B cell (primary cell): ENCODE results near the gene AP1M2. TPM values are rescaled to one million over a fixed set of nuclear protein-coding genes. Genes with fewer than 3 reads are reported as not detected.

Experiments used
- ATAC-seq: fragments of 200-7000 bp; cut with Tn5 transposase; one replicate; pipeline ENCODE4 v1.10.0; 2021; ENCODE audit warnings: low read depth, mild to moderate bottlenecking, moderate number of reproducible peaks, moderate library complexity
- CTCF ChIA-PET: fragments of 350-600 bp; sonication (Branson Sonifier 250); formaldehyde crosslinking; loops from one replicate; lab custom pipeline; 2021; ENCODE audit warnings: antibody characterized with exemption, inconsistent platforms; lab: Charles Lee
- POLR2A ChIA-PET: fragments of 350-600 bp; sonication (Branson Sonifier 250); formaldehyde crosslinking; loops from one replicate; lab custom pipeline; 2021; ENCODE audit warnings: antibody characterized with exemption; lab: Charles Lee
- DNase-seq: peaks from one replicate; pipeline ENCODE4 v3.0.0; 2013
- H2AFZ ChIP-seq: 2 replicates; pipeline ENCODE4 v1.6.1; 2012; ENCODE audit warnings: mild to moderate bottlenecking, low read depth, low read length; ENCODE audit not compliant: insufficient read depth, poor library complexity, severe bottlenecking
- H3K27ac ChIP-seq, 2 donors: 1 replicate in 1 of 2; 2 replicates in 1 of 2; pipeline ENCODE4 v1.5.1; 2012 to 2013; ENCODE audit warnings: low read length in 2 of 2, mild to moderate bottlenecking in 2 of 2, moderate library complexity in 1 of 2
- H3K27me3 ChIP-seq, 4 experiments: fragments of 200-600 bp in 1 of 4; sonication (generic) in 1 of 4; replicated peaks in 1 of 4; 1 replicate in 2 of 4; 2 replicates in 2 of 4; pipeline versions ENCODE4 v1.6.1 to v1.7.0; 2013 to 2016; ENCODE audit warnings: low read length in 3 of 4, mild to moderate bottlenecking in 2 of 4, mixed read lengths in 1 of 4, moderate library complexity in 1 of 4; ENCODE audit not compliant: insufficient read depth in 4 of 4, control insufficient read depth in 3 of 4; ENCODE audit errors: control extremely low read depth in 1 of 4
- H3K36me3 ChIP-seq, 2 experiments: replicated peaks in 1 of 2; 1 replicate in 1 of 2; 2 replicates in 1 of 2; pipeline versions ENCODE4 v1.6.1 to v1.7.1; 2013; ENCODE audit warnings: low read length in 1 of 2; ENCODE audit not compliant: insufficient read depth in 2 of 2, control insufficient read depth in 1 of 2; ENCODE audit errors: control extremely low read depth in 1 of 2, extremely low read depth in 1 of 2
- H3K4me1 ChIP-seq, 2 donors: fragments of 200-600 bp in 1 of 2; sonication (generic) in 1 of 2; 1 replicate in 1 of 2; 2 replicates in 1 of 2; pipeline versions ENCODE4 v1.5.1 to v1.6.1; 2013 to 2017; ENCODE audit warnings: low read length in 2 of 2; ENCODE audit not compliant: control insufficient read depth in 2 of 2, insufficient read depth in 2 of 2
- H3K4me2 ChIP-seq: replicated peaks from 2 replicates; pipeline ENCODE3; 2012; ENCODE audit warnings: mild to moderate bottlenecking, low read depth, low read length; ENCODE audit not compliant: poor library complexity, severe bottlenecking
- H3K4me3 ChIP-seq, 5 experiments: fragments of 200-600 bp in 1 of 5; sonication (generic) in 1 of 5; 1 replicate in 3 of 5; 2 replicates in 2 of 5; pipeline versions ENCODE4 v1.5.1 to v1.7.0; 2011 to 2016; ENCODE audit warnings: low read length in 4 of 5, mild to moderate bottlenecking in 4 of 5, low read depth in 2 of 5, control low read depth in 1 of 5, moderate library complexity in 1 of 5; ENCODE audit not compliant: insufficient read depth in 1 of 5; ENCODE audit errors: control extremely low read depth in 1 of 5, extremely low read depth in 1 of 5
- H3K79me2 ChIP-seq: fragments of 200-600 bp; sonication (generic); one replicate; pipeline ENCODE4 v1.6.0; 2016; ENCODE audit warnings: low read length; ENCODE audit not compliant: control insufficient read depth, insufficient read depth
- H3K9ac ChIP-seq: fragments of 200-600 bp; sonication (generic); 2 replicates; pipeline ENCODE4 v1.6.1; 2017; ENCODE audit warnings: mild to moderate bottlenecking, low read length, moderate library complexity
- H3K9me3 ChIP-seq, 3 donors: one replicate each; pipeline versions ENCODE4 v1.6.1 to v1.7.1; 2013; ENCODE audit warnings: low read length in 2 of 3; ENCODE audit not compliant: control insufficient read depth in 2 of 3, insufficient read depth in 1 of 3; ENCODE audit errors: control extremely low read depth in 1 of 3
- H4K20me1 ChIP-seq: 2 replicates; pipeline ENCODE4 v1.6.0; 2012; ENCODE audit warnings: mild to moderate bottlenecking, low read length; ENCODE audit not compliant: insufficient read depth, control insufficient read depth, poor library complexity, severe bottlenecking
- H3K27ac Mint-ChIP-seq: one replicate; pipeline ENCODE4 v1.8.0; 2021; ENCODE audit warnings: mixed read lengths
- H3K27me3 Mint-ChIP-seq: one replicate; pipeline ENCODE4 v1.8.0; 2021; ENCODE audit warnings: mixed read lengths
- H3K4me1 Mint-ChIP-seq: one replicate; pipeline ENCODE4 v1.8.0; 2021; ENCODE audit warnings: mixed read lengths
- H3K4me3 Mint-ChIP-seq: one replicate; pipeline ENCODE4 v1.8.0; 2021; ENCODE audit warnings: mixed read lengths
- H3K9me3 Mint-ChIP-seq: one replicate; pipeline ENCODE4 v1.8.0; 2022; ENCODE audit warnings: mixed read lengths; ENCODE audit not compliant: insufficient read depth
- CTCF ChIP-seq: fragments of 200-600 bp; IDR thresholded peaks from one replicate; pipeline ENCODE4 v1.8.0; 2022; ENCODE audit warnings: antibody characterized with exemption, mild to moderate bottlenecking
- EZH2 ChIP-seq: IDR thresholded peaks from 2 replicates; pipeline ENCODE4 v1.6.1; 2012; ENCODE audit warnings: borderline replicate concordance, low read depth, mild to moderate bottlenecking, moderate library complexity, low read length; ENCODE audit not compliant: insufficient read depth, poor library complexity, severe bottlenecking
- WGBS: methylation state at CpG from one replicate; pipeline ENCODE4 v1.1.5; 2013; ENCODE audit warnings: missing lambda C conversion rate; ENCODE audit not compliant: insufficient coverage; 5-methylcytosine and 5-hydroxymethylcytosine counted together
- intact Hi-C: fragments of 100-400 bp; cut with micrococcal nuclease; formaldehyde crosslinking; loops from one replicate; pipeline ENCODE4 v1.10.0; 2022
- polyA plus RNA-seq: library from polyadenylated mRNA; depleted of rRNA; stranded (reverse); fragments of >200 nt; gene quantifications from 2 replicates; pipeline ENCODE4 v1.2.3, GENCODE V29; 2012
- total RNA-seq, 2 donors: library from RNA; stranded (reverse); fragments of 120-200 nt in 1 of 2; gene quantifications; 1 replicate in 1 of 2; 2 replicates in 1 of 2; pipeline versions ENCODE4 v1.2.3 to v1.2.4, GENCODE V29; 2013 to 2022

The AP1M2 gene
- total and polyA plus RNA-seq, 2 donors (not counting 1 experiment from before 2014, with no cell fraction given) = not detected

GRCh38 chr19:10560154-10560553 is 27.0 kb downstream of the AP1M2 start:
- Histone ChIP-seq H3K4me1 (peaks cover 16 to 22% of the 10 kb centered on the region in 2 donors), H3K9ac (no peak overlapping the region), H3K27ac (no peak overlapping the region), H3K4me2 (no peak overlapping the region), H2AFZ (no peak overlapping the region), H3K4me3 (no peak overlapping the region), H3K36me3 (peaks cover 4 to 62% of the 10 kb centered on the region in 2 experiments), H4K20me1 (peaks cover 58% of the 10 kb centered on the region), H3K27me3 (no peaks in the 10 kb centered on the region), H3K79me2 (peaks cover 42% of the 10 kb centered on the region), H3K9me3 (no peaks in the 10 kb centered on the region)
- no peaks in the 10 kb centered on the region for H3K27me3 Mint-ChIP-seq
- TF ChIP-seq EZH2 (no peak), CTCF (no peak)
- no peak overlapping the region for H3K4me3 Mint-ChIP-seq
- intact Hi-C loops = no loop called here
- POLR2A ChIA-PET = no interaction called here
- H3K4me1 Mint-ChIP-seq = peaks cover 15% of the 10 kb centered on the region
- CTCF ChIA-PET = no interaction called here
- ATAC-seq = no peak
- WGBS = 100% methylated on average over 4 of the region's 7 CpGs
- H3K27ac Mint-ChIP-seq = no peak overlapping the region
- no peak for DNase-seq
- no peaks in the 10 kb centered on the region for H3K9me3 Mint-ChIP-seq

DNA sequence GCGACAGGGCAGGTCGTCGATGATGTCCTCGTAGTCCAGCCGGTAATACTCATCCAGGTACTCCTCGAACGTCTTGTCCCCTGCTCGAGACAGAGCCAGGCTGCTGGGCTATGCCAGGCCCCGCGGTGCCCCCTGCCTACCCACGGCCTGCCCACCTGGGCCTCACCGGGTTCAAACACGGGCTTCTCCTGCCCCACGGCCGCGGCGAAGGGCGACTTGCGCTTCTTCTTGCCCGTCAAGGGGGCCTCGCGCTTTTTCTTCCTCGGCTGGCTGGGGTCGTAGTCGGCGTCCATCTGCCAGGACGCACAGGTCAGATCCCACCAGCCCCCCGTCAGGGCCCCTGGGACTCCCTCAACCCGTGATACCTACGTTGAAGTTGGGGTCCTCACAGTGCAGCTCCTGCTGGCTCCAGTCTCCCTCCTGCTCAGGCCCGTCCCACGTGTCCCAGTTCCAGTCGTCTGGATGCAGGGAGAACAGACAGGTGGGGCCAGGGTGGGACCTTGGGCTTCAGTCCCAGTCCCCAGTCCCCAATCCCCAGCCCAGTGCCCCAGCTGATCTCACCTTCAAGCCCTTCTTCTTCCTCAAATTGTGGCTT is 29.4 kb downstream of the AP1M2 start:
- no peak overlapping the region for H3K4me3 Mint-ChIP-seq
- H3K36me3 ChIP-seq = peaks cover 4 to 82% of the 10 kb centered on the region in 2 experiments
- H3K27ac Mint-ChIP-seq = no peak overlapping the region
- H2AFZ ChIP-seq = no peak overlapping the region
- H3K9me3 ChIP-seq = no peaks in the 10 kb centered on the region
- H3K79me2 ChIP-seq = peaks cover 27% of the 10 kb centered on the region
- DNase-seq (no peak), ATAC-seq (no peak)
- H3K9ac ChIP-seq = no peak overlapping the region
- H4K20me1 ChIP-seq = peaks cover 56% of the 10 kb centered on the region
- POLR2A ChIA-PET = no interaction called here
- H3K4me1 ChIP-seq = peaks cover 32 to 36% of the 10 kb centered on the region in 2 donors
- H3K27ac ChIP-seq = no peak overlapping the region
- CTCF ChIA-PET = interaction anchor here (0.5 kb wide), 1 partner anchor 301 kb away, joined by 3 read pairs; no protein-coding TSS in a partner anchor
- H3K4me1 Mint-ChIP-seq = peaks cover 30% of the 10 kb centered on the region
- H3K4me3 ChIP-seq = no peak overlapping the region
- H3K27me3 ChIP-seq = no peaks in the 10 kb centered on the region
- WGBS = 98% methylated on average over 33 of the region's 33 CpGs
- no peaks in the 10 kb centered on the region for H3K27me3 Mint-ChIP-seq
- TF ChIP-seq CTCF (no peak), EZH2 (no peak)
- intact Hi-C loops = no loop called here
- H3K9me3 Mint-ChIP-seq = no peaks in the 10 kb centered on the region
- no peak overlapping the region for H3K4me2 ChIP-seq
